Measurements from ENCODE around the gene NCSTN. TPM values are rescaled to one million over a fixed set of nuclear protein-coding genes. Genes with fewer than 3 reads are reported as not detected.
A peak's percentile ranks its signal among the peaks of the same experiment; 100 is the strongest.
"Not testable (repeated sequence)": the region's sequence is repeated elsewhere in the genome, so short reads cannot be mapped to it uniquely, and the experiment has no call there.

NCSTN gene
- polyA plus RNA-seq, 1 donor = 161 TPM

DNA sequence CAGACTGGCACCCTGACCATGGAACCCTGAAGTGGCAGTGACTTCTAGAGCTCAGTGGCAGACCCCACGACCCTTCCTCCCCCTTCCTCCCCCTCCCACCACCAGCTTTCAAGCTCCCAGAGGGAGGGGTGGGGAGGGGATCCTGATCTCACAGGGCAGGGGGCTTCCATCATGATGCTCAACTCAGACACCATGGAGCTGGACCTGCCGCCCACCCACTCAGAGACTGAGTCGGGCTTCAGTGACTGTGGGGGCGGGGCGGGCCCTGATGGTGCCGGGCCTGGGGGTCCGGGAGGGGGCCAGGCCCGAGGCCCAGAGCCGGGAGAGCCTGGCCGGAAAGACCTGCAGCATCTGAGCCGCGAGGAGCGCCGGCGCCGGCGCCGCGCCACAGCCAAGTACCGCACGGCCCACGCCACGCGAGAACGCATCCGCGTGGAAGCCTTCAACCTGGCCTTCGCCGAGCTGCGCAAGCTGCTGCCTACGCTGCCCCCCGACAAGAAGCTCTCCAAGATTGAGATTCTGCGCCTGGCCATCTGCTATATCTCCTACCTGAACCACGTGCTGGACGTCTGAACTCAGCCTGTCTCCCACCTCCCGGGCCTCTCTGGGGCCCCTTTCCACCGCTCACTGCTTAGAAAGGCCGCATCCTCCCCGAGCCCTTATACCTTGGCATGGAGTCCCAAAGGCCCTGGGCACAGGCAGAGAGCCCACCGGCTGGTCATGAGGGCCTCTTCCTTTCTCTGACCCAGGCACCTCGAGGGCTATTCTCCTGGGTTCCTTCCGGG, 27.6 kb downstream of the NCSTN start:
- no peak for DNase-seq

DNA sequence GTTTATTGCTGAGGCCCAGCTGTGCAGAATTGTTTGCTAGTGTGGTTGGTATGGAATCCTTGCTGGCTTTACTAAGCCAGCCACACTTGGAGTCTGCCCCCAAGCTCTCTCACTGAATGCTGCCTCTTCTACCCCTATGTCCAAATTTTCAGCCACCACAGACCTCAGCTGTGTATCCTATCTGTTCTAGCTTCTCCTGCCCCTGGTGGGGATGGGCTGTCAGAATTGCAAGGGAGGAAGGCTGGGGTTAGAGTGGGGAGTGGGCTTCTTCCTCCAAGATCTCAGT, 28.1 kb downstream of the NCSTN start:
- DNase-seq = no peak

DNA sequence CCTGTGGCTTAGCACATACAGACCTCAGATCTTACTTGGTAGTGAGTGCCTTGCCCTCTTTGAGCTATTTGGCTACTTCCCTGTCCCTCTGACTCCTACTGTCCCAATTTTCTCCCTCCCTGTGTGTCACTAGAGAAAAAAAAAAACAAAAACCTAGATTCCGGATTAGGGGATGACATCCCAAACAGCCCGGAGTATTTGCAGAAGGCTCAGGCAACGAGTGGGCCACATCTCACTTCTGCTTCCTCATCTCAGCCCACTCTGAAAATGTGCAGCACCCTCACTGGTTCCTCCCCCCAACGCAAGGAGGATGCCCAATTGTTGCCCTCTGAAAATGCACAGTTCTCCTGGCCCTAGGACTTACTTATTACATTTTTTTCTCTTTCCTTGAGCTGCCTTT, 28.6 kb downstream of the NCSTN start:
- no peak for DNase-seq

DNA sequence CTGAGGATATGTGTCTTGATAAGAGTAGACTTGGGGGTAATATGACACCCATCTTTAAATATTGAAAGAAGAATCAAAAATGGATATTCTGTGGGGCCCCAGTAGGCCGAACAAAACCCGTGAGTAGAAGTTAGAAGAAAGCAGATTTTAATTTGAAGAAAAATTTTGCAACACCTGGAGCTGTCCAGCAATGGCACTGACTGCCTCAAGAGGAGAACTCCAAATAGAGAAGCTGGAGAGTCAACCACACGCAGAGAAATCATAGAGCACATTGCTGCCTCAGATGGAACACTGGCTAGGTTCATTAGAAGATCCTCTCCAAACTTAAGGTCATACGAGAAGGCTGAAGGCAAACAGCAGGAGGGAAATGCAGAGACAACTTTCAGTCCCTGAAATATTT, 30.5 kb downstream of the NCSTN start:
- no peak for DNase-seq

DNA sequence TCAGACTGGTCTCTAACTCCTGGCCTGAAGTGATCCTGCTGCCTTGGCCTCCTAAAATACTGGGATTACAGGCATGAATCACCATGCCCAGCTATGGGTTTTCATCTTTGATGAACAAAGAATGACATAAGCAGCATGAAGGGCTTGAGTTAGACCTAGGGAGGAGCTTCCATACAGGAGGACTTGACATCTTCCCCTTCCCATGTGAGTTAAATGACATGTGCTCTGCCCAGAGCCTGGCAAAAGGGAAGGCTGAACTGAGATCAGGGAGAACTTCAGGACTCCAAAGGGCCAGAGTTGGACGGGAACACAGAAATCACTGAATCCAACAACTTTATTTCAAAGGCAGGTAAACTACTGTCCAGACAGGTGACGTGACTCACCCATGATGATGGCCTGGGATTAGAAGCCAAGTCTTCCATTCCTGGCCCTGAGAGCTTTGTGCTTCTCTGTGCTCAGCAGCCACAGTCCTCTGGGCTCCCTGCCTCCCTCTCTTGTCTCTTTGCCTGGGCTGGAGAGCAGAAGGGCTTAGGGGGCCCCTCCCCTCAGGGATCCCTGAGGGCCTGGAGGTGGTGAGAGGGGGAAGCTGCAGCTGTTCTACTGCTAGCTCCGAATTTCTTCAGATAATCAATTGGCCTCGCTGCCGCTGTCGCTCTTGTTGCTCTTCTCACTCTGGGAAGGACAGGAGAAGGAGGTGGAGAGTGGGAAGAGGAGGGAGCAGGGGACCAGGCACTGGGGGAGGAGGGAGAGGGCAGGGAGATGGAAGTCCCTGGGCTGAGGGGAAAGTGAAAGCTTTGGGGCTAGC, 31.3 kb downstream of the NCSTN start:
- no peak for DNase-seq

DNA sequence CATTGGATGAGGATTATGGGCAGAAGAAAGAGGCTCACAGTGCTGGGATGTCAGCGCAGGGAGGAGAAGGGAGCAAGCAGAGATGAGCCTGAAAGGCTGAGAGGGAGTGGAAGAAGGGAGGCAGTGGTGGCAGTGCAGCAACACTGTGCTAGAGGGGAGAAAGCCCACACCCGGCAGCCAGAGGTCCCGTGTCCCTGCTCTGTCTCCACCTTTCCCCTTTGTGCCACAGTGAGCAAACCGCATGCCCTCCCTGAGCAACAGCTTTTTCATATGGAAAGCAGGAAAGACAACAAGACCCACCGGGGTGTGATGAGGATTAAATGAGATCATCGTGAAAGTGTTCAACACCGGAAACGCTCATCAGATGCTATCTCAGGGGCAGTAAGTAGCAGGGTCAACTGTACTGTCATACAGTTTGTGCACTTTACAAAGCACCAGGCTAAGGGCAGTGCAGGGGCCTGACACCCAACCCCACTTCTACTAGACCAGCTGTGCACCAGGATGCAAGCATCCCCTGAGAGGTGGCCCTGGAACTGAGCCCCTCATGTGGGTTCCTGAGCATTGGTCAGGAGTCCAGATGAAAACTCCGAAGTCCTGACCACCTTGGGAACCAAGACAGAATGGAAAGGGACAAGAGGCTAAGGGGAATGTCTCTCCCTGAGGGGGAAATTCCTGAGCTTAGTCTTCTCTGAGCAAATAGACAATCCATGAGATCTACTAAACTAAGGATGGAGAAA, 32.8 kb downstream of the NCSTN start:
- DNase-seq = no peak

DNA sequence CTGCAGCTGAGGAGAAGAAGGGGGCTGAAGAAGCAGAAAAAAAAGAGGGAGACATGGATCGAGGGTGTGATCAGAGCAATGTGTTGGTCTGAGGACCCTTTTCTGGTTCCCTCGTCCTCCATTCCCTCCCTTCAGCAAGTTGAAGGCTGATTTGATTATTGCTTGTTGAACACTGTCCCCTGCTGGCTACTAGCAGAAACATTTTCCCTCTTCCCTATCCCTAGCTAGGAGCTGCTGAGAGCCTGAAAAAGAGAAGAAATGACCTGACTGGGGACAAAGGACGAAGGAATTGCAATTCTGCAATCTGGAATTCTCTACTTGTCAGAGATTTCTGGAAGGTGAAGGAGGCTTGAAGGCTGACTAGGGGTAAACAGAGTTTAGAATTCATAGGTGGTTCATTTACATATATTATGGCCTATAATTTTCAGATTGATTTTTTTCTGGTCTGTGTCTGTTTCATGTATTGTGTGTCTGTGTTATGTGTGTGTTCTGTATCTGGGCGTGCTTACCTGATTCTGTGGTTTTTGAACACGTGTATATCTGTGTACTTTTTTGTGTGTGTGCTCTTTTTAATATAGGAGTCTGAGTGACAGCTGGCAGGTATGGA, 33.4 kb downstream of the NCSTN start:
- DNase-seq = peak; percentile 54

DNA sequence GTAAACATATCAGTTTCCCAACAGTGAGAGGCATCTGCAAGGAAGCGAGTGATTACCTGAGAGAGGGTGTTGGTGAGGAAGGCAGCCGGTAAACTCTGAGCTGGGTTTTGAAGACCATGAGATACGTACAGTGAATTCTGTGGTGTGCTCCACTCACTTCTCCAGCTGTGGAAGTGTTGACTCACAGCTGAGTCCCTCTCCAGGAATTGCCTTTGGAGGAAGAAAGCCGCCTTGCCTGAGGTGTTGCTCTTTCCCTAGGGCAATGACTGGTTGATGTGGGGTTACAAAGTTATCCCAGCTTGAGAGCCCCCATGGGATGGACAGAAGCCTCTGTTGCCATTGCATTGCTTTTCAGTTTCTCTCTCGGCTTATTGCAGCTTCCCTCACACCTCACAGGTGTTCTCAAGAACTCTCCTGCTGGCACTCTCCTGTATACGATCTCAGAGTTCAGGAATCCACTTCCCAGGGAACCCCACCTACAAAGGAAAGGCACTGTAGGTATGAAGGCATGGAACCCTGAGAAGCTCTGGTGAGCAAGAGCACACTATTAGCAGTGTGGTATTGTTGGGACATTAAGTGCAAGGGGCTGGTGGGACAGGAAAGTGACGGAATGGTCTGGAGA, 34.5 kb downstream of the NCSTN start:
- no peak for DNase-seq

DNA sequence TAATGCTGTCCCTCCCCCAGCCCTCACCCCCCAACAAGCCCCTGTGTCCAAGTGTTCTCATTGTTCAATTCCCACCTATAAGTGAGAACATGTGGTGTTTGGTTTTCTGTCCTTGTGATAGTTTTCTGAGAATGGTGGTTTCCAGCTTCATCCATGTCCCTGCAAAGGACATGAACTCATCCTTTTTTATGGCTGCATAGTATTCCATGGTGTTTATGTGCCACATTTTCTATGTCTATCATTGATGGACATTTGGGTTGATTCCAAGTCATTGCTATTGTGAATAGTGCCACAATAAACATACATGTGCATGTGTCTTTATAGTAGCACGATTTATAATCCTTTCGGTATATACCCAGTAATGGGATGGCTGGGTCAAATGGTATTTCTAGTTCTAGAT, 41.6 kb downstream of the NCSTN start:
- DNase-seq = not testable (repeated sequence)

DNA sequence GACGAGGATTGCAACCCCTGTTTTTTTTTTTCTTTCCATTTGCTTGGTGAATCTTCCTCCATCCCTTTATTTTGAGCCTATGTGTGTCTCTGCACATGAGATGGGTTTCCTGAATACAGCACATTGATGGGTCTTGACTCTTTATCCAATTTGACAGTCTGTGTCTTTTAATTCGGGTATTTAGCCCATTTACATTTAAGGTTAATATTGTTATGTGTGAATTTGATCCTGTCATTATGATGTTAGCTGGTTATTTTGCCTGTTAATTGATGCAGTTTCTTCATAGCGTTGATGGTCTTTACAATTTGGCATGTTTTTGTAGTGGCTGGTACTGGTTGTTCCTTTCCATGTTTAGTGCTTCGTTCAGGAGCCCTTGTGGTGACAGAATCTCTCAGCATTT, 45.2 kb downstream of the NCSTN start:
- not testable (repeated sequence) for DNase-seq

DNA sequence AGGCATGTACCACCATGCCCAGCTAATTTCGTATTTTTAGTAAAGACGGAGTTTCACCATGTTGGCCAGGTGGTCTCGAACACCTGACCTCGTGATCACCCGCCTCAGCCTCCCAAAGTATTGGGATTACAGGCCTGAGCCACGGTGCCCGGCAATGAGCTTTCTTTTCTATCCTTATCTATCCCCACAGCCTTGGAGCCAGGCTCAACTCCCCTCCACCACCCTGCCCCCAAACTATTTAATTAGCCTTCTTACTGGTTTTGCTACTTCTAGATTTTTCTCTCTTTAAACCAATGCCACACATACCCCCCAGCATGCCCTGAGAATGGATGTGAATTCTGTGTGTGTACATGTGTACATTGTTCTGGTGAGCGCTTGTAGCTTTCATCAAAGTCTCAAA, 51.5 kb downstream of the NCSTN start:
- DNase-seq = no peak

DNA sequence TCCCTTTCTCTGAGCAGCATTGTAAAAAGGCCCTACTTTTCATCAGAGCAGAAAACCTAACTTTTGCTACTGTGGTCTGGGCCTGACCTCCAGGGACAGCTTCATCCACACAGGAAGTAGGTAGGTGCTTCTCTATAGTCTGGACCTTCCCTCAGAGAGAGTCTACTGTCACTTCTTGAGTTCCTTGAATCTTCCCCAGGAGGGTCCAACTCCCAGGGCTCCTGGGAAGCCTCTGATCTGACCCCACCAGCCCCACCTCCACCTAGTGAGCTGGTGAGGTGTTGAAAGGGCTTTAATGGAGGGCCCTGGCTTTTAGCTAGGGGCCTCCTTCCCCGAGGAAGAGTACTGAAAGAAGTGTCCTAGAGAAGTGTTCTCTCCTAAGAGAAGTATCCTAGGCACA, 54.5 kb downstream of the NCSTN start:
- no peak for DNase-seq

DNA sequence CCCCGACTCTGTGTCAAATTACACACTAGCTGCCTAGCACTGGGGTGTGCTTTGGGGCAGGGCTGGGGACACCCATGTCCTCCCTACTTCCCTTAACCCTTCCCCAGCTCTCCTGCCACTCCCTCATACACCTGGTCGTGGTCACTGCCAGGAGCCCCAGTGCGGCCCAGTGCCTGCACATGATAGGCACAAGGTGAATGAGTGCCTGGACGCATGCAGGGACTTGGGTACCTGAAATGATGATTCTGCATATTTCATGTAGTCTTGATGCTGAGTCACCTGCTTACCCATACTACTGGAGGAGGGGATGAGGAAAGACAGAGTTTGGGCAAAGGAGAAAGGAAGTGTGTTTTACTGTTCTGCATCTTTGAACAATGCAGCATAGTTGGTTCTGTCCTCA, 55.6 kb downstream of the NCSTN start:
- DNase-seq = no peak

DNA sequence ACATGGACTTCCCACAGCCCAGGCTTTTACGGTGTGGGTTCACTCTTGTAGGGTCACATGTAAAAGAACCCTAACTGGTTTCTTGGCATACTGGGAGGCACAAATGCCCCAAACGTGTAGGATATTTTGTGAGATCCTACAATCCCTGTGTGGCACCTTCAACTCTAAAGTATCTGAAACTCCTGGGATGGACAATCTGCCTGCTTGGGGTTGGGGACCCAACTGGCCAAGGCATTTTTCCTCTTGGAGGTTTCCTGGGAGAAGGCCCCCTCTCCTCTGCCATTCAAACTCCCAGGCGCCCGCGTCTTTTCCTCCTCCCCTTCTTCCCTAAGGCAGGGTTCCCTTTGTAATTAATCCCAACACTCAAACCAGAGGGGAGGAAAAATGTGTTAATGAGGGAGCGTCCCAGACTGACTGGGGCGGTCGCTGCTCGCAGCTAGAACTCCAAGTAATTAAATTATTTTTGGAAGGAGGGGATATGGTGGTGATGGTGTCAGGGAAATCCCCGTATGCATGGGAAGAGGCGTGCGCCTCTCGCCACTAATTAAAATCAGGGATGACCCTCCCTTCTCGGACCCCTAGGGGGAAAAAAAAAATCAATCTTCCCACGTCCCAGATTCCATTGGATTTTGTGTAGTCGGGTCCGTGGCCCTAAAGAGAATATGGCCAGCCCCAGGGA, 56.5 kb downstream of the NCSTN start:
- DNase-seq = no peak

DNA sequence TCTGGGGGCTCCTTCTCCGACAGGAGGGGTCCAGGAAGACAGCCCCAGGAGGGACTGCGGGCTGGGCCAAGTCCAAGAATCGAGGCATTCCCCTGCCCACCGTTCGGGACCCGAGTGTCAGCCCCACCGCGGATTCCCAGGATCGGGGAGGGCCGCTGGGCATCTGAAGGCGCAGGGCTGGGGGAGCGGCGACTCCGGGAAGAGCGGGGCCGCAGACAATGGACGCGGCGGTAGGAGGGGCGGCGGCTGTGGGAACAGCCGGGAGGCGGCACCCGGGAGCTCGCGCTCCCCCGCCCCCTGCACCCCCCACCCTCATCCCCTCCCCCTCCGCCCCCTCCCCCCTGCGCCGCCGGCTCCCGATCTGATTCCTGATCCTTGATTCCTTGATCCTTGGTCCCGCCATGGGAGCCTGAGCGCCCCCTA, 57.1 kb downstream of the NCSTN start, which contains the start of gene VANGL2:
Gene VANGL2 (plus strand): TSS at position 342 of the 423 bp plus-strand sequence. CDS start 15,274 bp downstream, outside the sequence.
- DNase-seq = peak; percentile 84

DNA sequence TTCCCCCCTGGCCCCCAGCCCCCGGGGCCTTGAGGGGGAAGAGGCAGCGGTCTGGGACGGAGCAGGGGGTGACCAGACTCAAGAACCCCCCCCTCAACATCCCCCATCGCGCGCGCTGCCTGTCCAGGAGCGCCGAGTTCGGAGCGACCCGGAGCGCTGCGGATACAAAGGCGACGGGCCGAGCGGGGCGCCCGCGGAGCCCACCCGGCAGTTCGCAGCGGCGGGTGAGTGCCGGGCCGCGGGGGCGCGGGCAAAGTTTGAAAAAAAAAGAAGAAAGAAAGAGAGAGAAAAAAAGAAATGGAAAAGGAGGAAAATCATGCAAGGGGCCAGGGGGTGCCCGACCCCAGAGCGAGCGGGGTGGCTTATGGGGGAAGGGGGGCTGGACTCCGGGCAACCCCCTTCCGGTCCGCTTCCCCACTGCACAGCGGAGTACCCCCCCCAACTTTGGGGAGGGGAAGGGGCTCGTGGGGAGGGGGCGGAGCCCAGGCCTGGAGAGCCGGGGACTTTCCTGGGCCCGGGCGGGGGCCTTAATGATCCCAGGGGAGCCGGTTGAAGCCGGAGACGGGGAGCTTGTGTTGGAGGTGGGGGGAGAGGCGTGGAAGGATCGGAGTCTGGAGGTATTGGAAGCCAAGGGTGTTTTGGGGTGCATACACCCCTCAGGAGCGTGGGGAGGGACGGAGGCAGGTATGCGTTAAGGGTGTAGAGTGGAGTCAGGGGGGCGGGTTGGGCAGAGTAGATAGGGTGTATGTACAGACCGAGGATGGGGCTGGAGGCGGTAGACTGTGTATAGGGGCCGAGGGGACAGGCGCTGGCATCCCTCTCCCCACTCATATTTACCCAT, 57.7 kb downstream of the NCSTN start:
- peak; percentile 65 for DNase-seq

DNA sequence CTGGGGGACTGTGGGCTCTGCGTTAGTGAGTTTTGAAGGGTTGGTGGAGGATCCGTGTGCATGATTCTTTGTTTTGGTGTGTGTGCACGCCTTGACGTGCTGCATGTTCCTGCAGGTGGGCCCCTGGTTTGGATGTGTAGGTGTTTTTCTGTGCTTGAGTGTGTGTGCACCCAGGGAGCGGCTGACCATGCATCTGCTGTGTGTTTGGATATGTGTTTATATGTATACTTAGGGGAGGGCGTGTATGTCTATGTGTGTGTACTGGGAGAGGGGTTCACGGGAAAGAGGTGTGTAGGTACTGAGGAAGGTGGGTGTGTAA, 58.3 kb downstream of the NCSTN start:
- DNase-seq = no peak

DNA sequence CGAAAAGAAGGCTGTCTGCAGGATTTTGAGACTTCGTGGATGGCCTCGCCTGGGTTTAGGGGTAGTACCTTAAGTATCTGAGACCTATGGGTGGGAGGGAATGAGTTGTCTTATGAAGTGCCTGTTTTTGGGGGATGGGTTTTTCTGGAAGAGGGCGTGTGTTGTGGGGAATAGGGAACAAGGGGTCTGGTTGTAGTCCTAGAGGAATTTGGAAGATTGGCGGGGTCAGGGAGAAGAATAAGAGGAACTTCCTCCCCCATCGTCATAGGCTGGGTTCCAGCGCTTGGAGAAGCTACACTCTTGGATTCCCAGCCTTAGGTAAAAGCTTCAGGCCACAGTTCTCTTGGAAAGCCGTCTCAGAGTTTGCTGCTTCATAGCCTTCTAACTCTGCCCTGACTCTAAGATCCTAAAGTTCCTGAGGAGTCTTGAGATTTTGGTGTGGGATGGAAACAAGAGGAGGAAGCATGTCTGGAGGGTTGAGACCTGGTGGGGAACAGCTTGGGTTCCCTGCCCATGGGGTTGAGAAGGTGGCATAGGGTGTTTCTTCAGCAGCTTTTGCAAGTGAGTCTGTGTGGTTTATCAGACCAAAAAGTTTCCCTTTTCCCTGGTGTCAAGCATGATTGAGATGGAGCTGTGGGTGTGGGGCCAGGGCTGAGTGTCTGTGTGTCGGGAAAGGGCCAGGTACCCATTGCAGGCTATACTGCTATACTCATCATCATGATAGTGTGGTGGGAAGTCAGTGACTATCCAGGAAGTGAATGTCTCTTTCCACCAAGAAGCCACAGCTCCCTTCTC, 59.0 kb downstream of the NCSTN start:
- no peak for DNase-seq

DNA sequence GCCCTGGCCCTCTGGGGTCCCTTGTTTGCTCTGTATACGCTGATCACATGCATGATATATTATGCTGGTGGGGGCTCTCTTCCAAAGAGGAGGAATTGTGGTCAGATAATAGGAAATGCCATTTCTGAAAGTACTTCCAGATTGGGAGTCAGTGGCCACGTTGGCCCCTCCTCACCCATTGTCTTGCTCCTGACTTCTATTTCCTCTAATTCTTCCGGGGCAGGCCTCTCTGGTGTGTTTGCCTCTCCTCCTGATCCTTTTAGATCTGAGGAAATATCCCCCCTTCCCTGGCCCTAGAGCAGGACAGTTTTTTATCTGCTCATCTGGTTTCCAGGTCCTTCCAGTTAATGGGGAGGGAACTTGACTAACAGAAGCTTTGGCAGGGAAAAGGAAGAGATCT, 60.1 kb downstream of the NCSTN start:
- no peak for DNase-seq

DNA sequence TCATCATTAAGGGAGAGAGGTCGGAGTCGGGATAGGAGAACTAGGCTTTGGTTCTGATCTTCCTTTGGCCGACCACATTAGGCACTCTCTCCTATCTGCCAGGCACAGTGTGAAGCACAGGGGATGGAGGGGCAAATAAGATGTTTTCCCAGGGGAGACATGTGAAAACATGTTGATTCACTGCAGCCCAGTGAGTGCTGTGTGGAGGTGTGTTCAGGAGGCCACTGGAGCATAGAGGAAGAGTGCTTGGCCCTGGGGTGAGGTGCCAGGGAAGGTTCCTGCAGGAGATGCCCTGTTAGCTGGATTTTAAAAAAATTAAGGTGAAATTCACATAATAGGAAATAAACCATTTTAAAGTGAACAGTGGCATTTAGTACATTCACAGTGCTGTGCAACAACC, 60.9 kb downstream of the NCSTN start:
- DNase-seq = no peak
